Esophagus muscularis mucosa (tissue), 4 donors: ENCODE results near the gene NFATC4.

ENCODE experiments used
- EP300 ChIP-seq: sonication (generic); formaldehyde crosslinking; IDR thresholded peaks from one replicate; pipeline ENCODE4 v1.6.1; 2017; ENCODE audit warnings: antibody characterized with exemption
- POLR2A ChIP-seq: fragments of 450-650 bp; IDR thresholded peaks from one replicate; pipeline ENCODE4 v1.6.1; 2017; ENCODE audit warnings: antibody characterized with exemption, moderate library complexity, mild to moderate bottlenecking, low read depth
- POLR2AphosphoS5 ChIP-seq, 2 donors: sonication (generic); formaldehyde crosslinking; IDR thresholded peaks; one replicate each; pipeline ENCODE4 v1.6.1; 2017; ENCODE audit warnings: antibody characterized with exemption in 2 of 2
- TF ChIP-seq, protein P1 (sequence below), 3 experiments: fragments of 200-600 bp in 2 of 3; fragments of 450-650 bp in 1 of 3; sonication (generic) in 2 of 3; IDR thresholded peaks; one replicate each; pipeline ENCODE4 v1.5.1; 2017 to 2019; ENCODE audit warnings: antibody characterized with exemption in 3 of 3, mild to moderate bottlenecking in 2 of 3, moderate library complexity in 1 of 3

DNA sequence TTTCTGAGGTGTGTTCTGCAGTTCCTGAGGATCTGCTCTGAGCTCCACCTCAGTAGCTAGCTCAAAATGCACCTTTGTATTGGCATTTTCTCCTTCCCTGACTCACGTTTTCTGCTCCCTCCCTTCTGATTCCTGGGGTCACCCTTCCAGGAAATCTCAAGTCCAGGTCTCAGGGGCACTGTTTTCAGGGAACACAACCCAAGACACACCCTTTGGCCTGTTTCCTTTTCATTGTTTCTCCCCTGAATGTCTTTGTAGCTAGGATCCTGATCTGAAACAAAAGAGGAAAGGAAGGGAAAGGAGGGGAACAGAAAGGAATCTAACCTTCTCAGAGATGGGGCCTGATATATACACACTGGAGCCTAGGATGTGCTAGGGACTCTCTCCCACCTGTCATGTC lies 20.9 kb upstream of the NFATC4 start:
- TF ChIP-seq, protein P1, sequence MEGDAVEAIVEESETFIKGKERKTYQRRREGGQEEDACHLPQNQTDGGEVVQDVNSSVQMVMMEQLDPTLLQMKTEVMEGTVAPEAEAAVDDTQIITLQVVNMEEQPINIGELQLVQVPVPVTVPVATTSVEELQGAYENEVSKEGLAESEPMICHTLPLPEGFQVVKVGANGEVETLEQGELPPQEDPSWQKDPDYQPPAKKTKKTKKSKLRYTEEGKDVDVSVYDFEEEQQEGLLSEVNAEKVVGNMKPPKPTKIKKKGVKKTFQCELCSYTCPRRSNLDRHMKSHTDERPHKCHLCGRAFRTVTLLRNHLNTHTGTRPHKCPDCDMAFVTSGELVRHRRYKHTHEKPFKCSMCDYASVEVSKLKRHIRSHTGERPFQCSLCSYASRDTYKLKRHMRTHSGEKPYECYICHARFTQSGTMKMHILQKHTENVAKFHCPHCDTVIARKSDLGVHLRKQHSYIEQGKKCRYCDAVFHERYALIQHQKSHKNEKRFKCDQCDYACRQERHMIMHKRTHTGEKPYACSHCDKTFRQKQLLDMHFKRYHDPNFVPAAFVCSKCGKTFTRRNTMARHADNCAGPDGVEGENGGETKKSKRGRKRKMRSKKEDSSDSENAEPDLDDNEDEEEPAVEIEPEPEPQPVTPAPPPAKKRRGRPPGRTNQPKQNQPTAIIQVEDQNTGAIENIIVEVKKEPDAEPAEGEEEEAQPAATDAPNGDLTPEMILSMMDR (IDR thresholded peaks at IDR 0.05): no peak
- TF ChIP-seq POLR2AphosphoS5 (IDR thresholded peaks at IDR 0.05): no peak
- TF ChIP-seq POLR2A: no peak
- no peak for TF ChIP-seq EP300
